Measurements from ENCODE around the gene TMEM9. TPM values are rescaled to one million over a fixed set of nuclear protein-coding genes. Genes with fewer than 3 reads are reported as not detected.
"Not testable (repeated sequence)": the region's sequence is repeated elsewhere in the genome, so short reads cannot be mapped to it uniquely, and the experiment has no call there.

Gene TMEM9
- polyA plus RNA-seq, 3 donors = 33.8 to 43.7 (median 36.4) TPM

- H3K27ac ChIP-seq (ENCODE audit: low read depth, low read length) = no peak overlapping the region
- whole genome bisulfite sequencing, 3 donors = 57 to 76% (median 70%) methylated on average over 3 of the region's 3 CpGs
These were observed 24.4 kb upstream of the TMEM9 start for GRCh38 chr1:201178718-201179117.

GRCh38 chr1:201176940-201177339 lies 22.7 kb upstream of the TMEM9 start:
- 55 to 83% (median 72%) methylated on average over 2 of the region's 2 CpGs for WGBS, 3 donors

GRCh38 chr1:201175820-201176500 lies 21.7 kb upstream of the TMEM9 start:
- H3K27ac ChIP-seq (ENCODE audit: low read depth, low read length) = no peak overlapping the region
- WGBS, 3 donors = 83 to 88% (median 84%) methylated on average over 7 of the region's 7 CpGs

More at GRCh38 chr1:201176940-201177339, 22.7 kb upstream of the TMEM9 start:
- H3K27ac ChIP-seq (ENCODE audit: low read depth, low read length) = no peak overlapping the region

- no peak overlapping the region for H3K27ac ChIP-seq (ENCODE audit: low read depth, low read length)
- WGBS, 3 donors = 23 to 94% (median 82%) methylated on average over 1 of the region's 1 CpG
These were observed 19.5 kb upstream of the TMEM9 start for GRCh38 chr1:201173736-201174135.

GRCh38 chr1:201172999-201173610 lies 18.8 kb upstream of the TMEM9 start:
- H3K27ac ChIP-seq (ENCODE audit: low read depth, low read length) = no peak overlapping the region
- 74 to 87% (median 85%) methylated on average over 4 of the region's 4 CpGs for WGBS, 3 donors

- 58 to 91% (median 88%) methylated on average over 4 of the region's 4 CpGs for WGBS, 3 donors
- H3K27ac ChIP-seq (ENCODE audit: low read depth, low read length) = no peak overlapping the region
These were observed 18.1 kb upstream of the TMEM9 start for GRCh38 chr1:201172326-201172725.

- H3K27ac ChIP-seq (ENCODE audit: low read depth, low read length) = no peak overlapping the region
- WGBS, 3 donors = 4 to 9% (median 9%) methylated on average over 48 of the region's 48 CpGs
These were observed 17.1 kb upstream of the TMEM9 start for GRCh38 chr1:201171063-201172036.

- no peak overlapping the region for H3K27ac ChIP-seq (ENCODE audit: low read depth, low read length)
- 3 to 8% (median 8%) methylated on average over 24 to 26 of the region's 26 CpGs for WGBS, 3 donors
These were observed 16.3 kb upstream of the TMEM9 start for GRCh38 chr1:201170533-201171062.

- H3K27ac ChIP-seq (ENCODE audit: low read depth, low read length) = no peak overlapping the region
- 62 to 85% (median 84%) methylated on average over 2 of the region's 2 CpGs for WGBS, 3 donors
These were observed 15.8 kb upstream of the TMEM9 start for GRCh38 chr1:201169971-201170532.

GRCh38 chr1:201169203-201169602 lies 14.9 kb upstream of the TMEM9 start:
- no peak overlapping the region for H3K27ac ChIP-seq (ENCODE audit: low read depth, low read length)
- WGBS, 3 donors = 62 to 96% (median 89%) methylated on average over 3 of the region's 3 CpGs

GRCh38 chr1:201167041-201167991 lies 13.0 kb upstream of the TMEM9 start:
- WGBS, 3 donors = 45 to 82% (median 82%) methylated on average over 13 of the region's 13 CpGs
- H3K27ac ChIP-seq (ENCODE audit: low read depth, low read length) = no peak overlapping the region

GRCh38 chr1:201164645-201165044 lies 10.4 kb upstream of the TMEM9 start:
- WGBS, 3 donors = 58 to 67% (median 60%) methylated on average over 7 of the region's 7 CpGs
- H3K27ac ChIP-seq (ENCODE audit: low read depth, low read length) = no peak overlapping the region

GRCh38 chr1:201163707-201164106 lies 9.4 kb upstream of the TMEM9 start:
- WGBS, 3 donors = 46 to 59% (median 56%) methylated on average over 4 of the region's 4 CpGs
- H3K27ac ChIP-seq (ENCODE audit: low read depth, low read length) = no peak overlapping the region

- 87 to 93% (median 90%) methylated on average over 8 of the region's 8 CpGs for WGBS, 3 donors
- H3K27ac ChIP-seq (ENCODE audit: low read depth, low read length) = not testable (repeated sequence)
These were observed 8.8 kb upstream of the TMEM9 start for GRCh38 chr1:201163036-201163435.

GRCh38 chr1:201157949-201158348 lies 3.7 kb upstream of the TMEM9 start:
- no peak overlapping the region for H3K27ac ChIP-seq (ENCODE audit: low read depth, low read length)
- WGBS, 3 donors = 88 to 89% (median 89%) methylated on average over 2 of the region's 2 CpGs

GRCh38 chr1:201156819-201157218 lies 2.5 kb upstream of the TMEM9 start:
- H3K27ac ChIP-seq (ENCODE audit: low read depth, low read length) = no peak overlapping the region

GRCh38 chr1:201156346-201156745 lies 2.1 kb upstream of the TMEM9 start:
- 81 to 82% (median 82%) methylated on average over 3 of the region's 3 CpGs for WGBS, 3 donors
- H3K27ac ChIP-seq (ENCODE audit: low read depth, low read length) = no peak overlapping the region
